Karpas-422 (cell line): ENCODE measurements around the gene KDM3A. TPM values are rescaled to one million over a fixed set of nuclear protein-coding genes. Genes with fewer than 3 reads are reported as not detected.

Experiments used
- DNase-seq: peaks from one replicate; pipeline ENCODE4 v3.0.0-alpha.2; 2015
- H2AFZ ChIP-seq: fragments of 200-600 bp; sonication (generic); 2 replicates; pipeline ENCODE4 v1.6.1; 2014; ENCODE audit warnings: antibody characterized with exemption, low read length, mixed read lengths
- H3K27ac ChIP-seq: fragments of 200-600 bp; sonication (generic); 2 replicates; pipeline ENCODE4 v1.5.1; 2014; ENCODE audit warnings: mild to moderate bottlenecking, low read length, moderate library complexity
- H3K27me3 ChIP-seq: fragments of 200-600 bp; sonication (generic); 2 replicates; pipeline ENCODE4 v1.6.1; 2014; ENCODE audit warnings: low read length, mixed read lengths
- H3K36me3 ChIP-seq: fragments of 200-600 bp; sonication (generic); 2 replicates; pipeline ENCODE4 v1.6.1; 2014; ENCODE audit warnings: low read length, mixed read lengths; ENCODE audit not compliant: insufficient read depth
- H3K4me1 ChIP-seq: fragments of 200-600 bp; sonication (generic); 2 replicates; pipeline ENCODE4 v1.6.1; 2014; ENCODE audit warnings: mild to moderate bottlenecking, low read length, mixed read lengths
- H3K4me2 ChIP-seq: fragments of 200-600 bp; sonication (generic); 2 replicates; pipeline ENCODE4 v1.6.1; 2014; ENCODE audit warnings: low read length, low read depth, mild to moderate bottlenecking; ENCODE audit not compliant: poor library complexity, severe bottlenecking
- H3K4me3 ChIP-seq: fragments of 200-600 bp; sonication (generic); 2 replicates; pipeline ENCODE4 v1.5.1; 2014; ENCODE audit warnings: mild to moderate bottlenecking, antibody characterized with exemption, low read length, mixed read lengths
- H3K79me2 ChIP-seq: fragments of 200-600 bp; sonication (generic); 2 replicates; pipeline ENCODE4 v1.6.1; 2014; ENCODE audit warnings: mild to moderate bottlenecking, low read length, mixed read lengths
- H3K9ac ChIP-seq: fragments of 200-600 bp; sonication (generic); 2 replicates; pipeline ENCODE4 v1.6.0; 2014; ENCODE audit warnings: low read length
- H3K9me2 ChIP-seq: fragments of 200-600 bp; sonication (generic), shearing (Covaris generic); replicated peaks from 2 replicates; pipeline ENCODE4 v1.6.0; 2014; ENCODE audit warnings: mild to moderate bottlenecking, low read length, moderate library complexity; ENCODE audit not compliant: insufficient read depth
- H3K9me3 ChIP-seq: fragments of 300-700, 200-600 bp; sonication (generic); 2 replicates; pipeline ENCODE4 v1.6.1; 2014; ENCODE audit warnings: low read length, mixed read lengths
- H4K20me1 ChIP-seq: fragments of 200-600 bp; sonication (generic); 2 replicates; pipeline ENCODE4 v1.6.1; 2014; ENCODE audit warnings: mild to moderate bottlenecking, antibody characterized with exemption, low read length, low read depth; ENCODE audit not compliant: insufficient read depth
- total RNA-seq: library from RNA; depleted of rRNA; stranded (reverse); fragments of >200 nt; shearing (Covaris generic); gene quantifications from 2 replicates; pipeline ENCODE4 v1.2.3, GENCODE V29; 2014; ENCODE audit warnings: low replicate concordance

The KDM3A gene
- total RNA-seq, 1 experiment from 2014 or later: 154 TPM

DNA sequence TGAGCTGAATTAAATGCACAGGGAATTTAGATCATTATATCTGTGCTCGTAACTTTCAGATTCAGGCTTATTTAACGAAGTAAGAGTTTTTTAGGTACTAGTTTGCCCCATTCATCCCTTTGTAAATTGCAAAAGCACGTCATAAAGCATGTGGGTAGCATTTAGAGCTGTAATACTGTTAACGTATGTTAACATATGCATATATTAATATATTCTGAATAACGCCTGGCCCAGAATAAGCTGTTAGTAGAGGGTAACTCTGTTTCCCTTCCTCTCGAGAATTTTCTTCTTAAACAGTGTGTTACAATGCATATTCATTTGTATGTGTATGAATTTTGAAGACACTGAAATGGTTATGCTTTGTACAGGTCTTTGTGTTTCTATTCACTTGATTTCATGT, 30.5 kb downstream of the KDM3A start:
- H2AFZ ChIP-seq: no peak overlapping the region
- H3K4me1 ChIP-seq: no peaks in the 10 kb centered on the region
- no peak overlapping the region for H3K9ac ChIP-seq
- no peaks in the 10 kb centered on the region for H3K9me2 ChIP-seq
- DNase-seq: no peak
- H3K27me3 ChIP-seq: no peaks in the 10 kb centered on the region
- no peak overlapping the region for H3K4me3 ChIP-seq
- H4K20me1 ChIP-seq: no peaks in the 10 kb centered on the region
- H3K9me3 ChIP-seq: no peaks in the 10 kb centered on the region
- H3K79me2 ChIP-seq: peaks cover 74% of the 10 kb centered on the region
- no peak overlapping the region for H3K27ac ChIP-seq
- no peak overlapping the region for H3K4me2 ChIP-seq
- peaks cover 90% of the 10 kb centered on the region for H3K36me3 ChIP-seq

- H2AFZ ChIP-seq: no peak overlapping the region
- DNase-seq: no peak
- H3K27me3 ChIP-seq: no peaks in the 10 kb centered on the region
- peaks cover 89% of the 10 kb centered on the region for H3K36me3 ChIP-seq
- H3K4me3 ChIP-seq: no peak overlapping the region
- H4K20me1 ChIP-seq: no peaks in the 10 kb centered on the region
- peaks cover 34% of the 10 kb centered on the region for H3K79me2 ChIP-seq
- no peaks in the 10 kb centered on the region for H3K9me3 ChIP-seq
- no peaks in the 10 kb centered on the region for H3K4me1 ChIP-seq
- no peak overlapping the region for H3K4me2 ChIP-seq
- H3K9me2 ChIP-seq: no peaks in the 10 kb centered on the region
- H3K27ac ChIP-seq: no peak overlapping the region
- H3K9ac ChIP-seq: no peak overlapping the region
Measured at GRCh38 chr2:86476092-86476491, 34.9 kb downstream of the KDM3A start.

GRCh38 chr2:86476918-86477317, 35.7 kb downstream of the KDM3A start:
- peaks cover 92% of the 10 kb centered on the region for H3K36me3 ChIP-seq

GRCh38 chr2:86477349-86477748, 36.2 kb downstream of the KDM3A start:
- H3K9ac ChIP-seq: no peak overlapping the region
- no peaks in the 10 kb centered on the region for H4K20me1 ChIP-seq
- DNase-seq: no peak
- H3K27me3 ChIP-seq: no peaks in the 10 kb centered on the region
- peaks cover 23% of the 10 kb centered on the region for H3K79me2 ChIP-seq
- no peak overlapping the region for H2AFZ ChIP-seq
- no peaks in the 10 kb centered on the region for H3K4me1 ChIP-seq
- H3K4me2 ChIP-seq: no peak overlapping the region
- H3K9me2 ChIP-seq: no peaks in the 10 kb centered on the region
- H3K4me3 ChIP-seq: no peak overlapping the region
- H3K27ac ChIP-seq: no peak overlapping the region
- H3K9me3 ChIP-seq: no peaks in the 10 kb centered on the region
- H3K36me3 ChIP-seq: peaks cover 92% of the 10 kb centered on the region

More at GRCh38 chr2:86476918-86477317, 35.7 kb downstream of the KDM3A start:
- no peak overlapping the region for H3K27ac ChIP-seq
- no peaks in the 10 kb centered on the region for H3K27me3 ChIP-seq
- H4K20me1 ChIP-seq: no peaks in the 10 kb centered on the region
- no peaks in the 10 kb centered on the region for H3K4me1 ChIP-seq
- H3K9me3 ChIP-seq: no peaks in the 10 kb centered on the region
- peaks cover 28% of the 10 kb centered on the region for H3K79me2 ChIP-seq
- H3K9ac ChIP-seq: no peak overlapping the region
- no peak overlapping the region for H3K4me2 ChIP-seq
- no peak for DNase-seq
- H3K9me2 ChIP-seq: no peaks in the 10 kb centered on the region
- no peak overlapping the region for H2AFZ ChIP-seq
- no peak overlapping the region for H3K4me3 ChIP-seq

- no peaks in the 10 kb centered on the region for H3K9me2 ChIP-seq
- H3K79me2 ChIP-seq: peaks cover 6% of the 10 kb centered on the region; the same call in 1 of the 2 replicates
- DNase-seq: no peak
- H3K27me3 ChIP-seq: no peaks in the 10 kb centered on the region
- no peak overlapping the region for H3K4me2 ChIP-seq
- no peak overlapping the region for H3K27ac ChIP-seq
- H2AFZ ChIP-seq: no peak overlapping the region
- peaks cover 95% of the 10 kb centered on the region; the same call in 1 of the 2 replicates for H3K36me3 ChIP-seq
- no peaks in the 10 kb centered on the region for H3K9me3 ChIP-seq
- no peak overlapping the region for H3K9ac ChIP-seq
- no peaks in the 10 kb centered on the region for H3K4me1 ChIP-seq
- no peaks in the 10 kb centered on the region for H4K20me1 ChIP-seq
- H3K4me3 ChIP-seq: no peak overlapping the region
Measured at GRCh38 chr2:86480105-86480504, 38.9 kb downstream of the KDM3A start.

DNA sequence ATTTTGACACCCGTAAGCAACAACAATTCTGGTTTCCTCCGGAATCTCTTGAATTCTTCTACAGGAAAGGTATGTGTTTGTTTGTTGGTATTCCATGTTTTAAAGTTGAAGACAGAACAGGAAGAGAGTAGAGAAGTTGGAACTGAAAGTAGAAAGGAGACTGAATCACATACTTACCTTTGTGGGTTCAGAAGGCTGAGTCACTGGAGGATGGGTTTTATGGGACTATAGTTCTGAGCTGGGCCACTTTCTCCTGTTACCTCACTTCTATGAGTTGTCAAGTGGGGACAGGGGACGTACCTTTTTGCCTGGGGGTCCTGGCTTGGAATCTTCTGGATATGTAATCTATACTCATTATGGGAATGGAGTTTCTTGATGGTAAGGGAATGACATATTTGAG, 40.9 kb downstream of the KDM3A start:
- Histone ChIP-seq H3K4me1 (no peaks in the 10 kb centered on the region), H3K27ac (no peak overlapping the region), H3K79me2 (no peaks in the 10 kb centered on the region), H3K4me3 (no peak overlapping the region), H3K36me3 (peaks cover 98% of the 10 kb centered on the region; the same call in 1 of the 2 replicates), H4K20me1 (no peaks in the 10 kb centered on the region), H3K9me3 (no peaks in the 10 kb centered on the region), H2AFZ (no peak overlapping the region), H3K27me3 (no peaks in the 10 kb centered on the region), H3K9me2 (no peaks in the 10 kb centered on the region), H3K4me2 (no peak overlapping the region), H3K9ac (no peak overlapping the region)
- DNase-seq: no peak

DNA sequence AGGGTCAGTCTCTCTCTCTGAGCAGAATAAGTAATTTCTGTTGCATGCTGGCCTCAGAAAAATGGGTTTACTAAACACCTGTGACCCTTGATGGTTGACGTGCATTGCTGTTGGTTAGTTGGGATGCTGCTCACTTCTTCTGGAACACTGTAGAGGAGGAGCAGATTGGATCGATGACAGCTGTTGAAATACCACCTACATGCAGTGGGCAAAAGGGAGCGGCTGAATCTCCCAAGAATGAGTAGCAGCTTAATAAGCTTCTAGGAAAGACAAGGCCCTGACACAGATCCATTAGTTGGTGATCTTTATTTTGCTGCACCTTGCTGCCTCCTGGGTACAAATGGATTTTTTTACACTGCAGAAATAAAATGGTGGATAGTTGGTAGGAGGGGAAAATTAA, 43.2 kb downstream of the KDM3A start:
- Histone ChIP-seq H3K4me2 (no peak overlapping the region), H3K4me1 (no peaks in the 10 kb centered on the region), H3K36me3 (peaks cover 96% of the 10 kb centered on the region), H3K4me3 (no peak overlapping the region), H3K27me3 (no peaks in the 10 kb centered on the region), H3K9me2 (no peaks in the 10 kb centered on the region), H4K20me1 (no peaks in the 10 kb centered on the region), H2AFZ (no peak overlapping the region), H3K79me2 (no peaks in the 10 kb centered on the region), H3K27ac (no peak overlapping the region), H3K9ac (no peak overlapping the region), H3K9me3 (no peaks in the 10 kb centered on the region)
- DNase-seq: no peak

- H3K9ac ChIP-seq: no peak overlapping the region
- H4K20me1 ChIP-seq: no peaks in the 10 kb centered on the region
- no peaks in the 10 kb centered on the region for H3K9me3 ChIP-seq
- H3K36me3 ChIP-seq: peaks cover 97% of the 10 kb centered on the region
- DNase-seq: no peak
- no peaks in the 10 kb centered on the region for H3K4me1 ChIP-seq
- no peaks in the 10 kb centered on the region for H3K27me3 ChIP-seq
- H2AFZ ChIP-seq: no peak overlapping the region
- H3K27ac ChIP-seq: no peak overlapping the region
- no peaks in the 10 kb centered on the region for H3K9me2 ChIP-seq
- H3K79me2 ChIP-seq: no peaks in the 10 kb centered on the region
- no peak overlapping the region for H3K4me3 ChIP-seq
- H3K4me2 ChIP-seq: no peak overlapping the region
Measured at GRCh38 chr2:86485103-86485502, 43.9 kb downstream of the KDM3A start.

- Histone ChIP-seq H4K20me1 (no peaks in the 10 kb centered on the region), H3K9me3 (no peaks in the 10 kb centered on the region), H3K4me2 (no peak overlapping the region), H2AFZ (no peak overlapping the region), H3K4me3 (no peak overlapping the region), H3K27ac (no peak overlapping the region), H3K9ac (no peak overlapping the region), H3K27me3 (no peaks in the 10 kb centered on the region), H3K79me2 (no peaks in the 10 kb centered on the region), H3K4me1 (no peaks in the 10 kb centered on the region), H3K36me3 (peaks cover 97% of the 10 kb centered on the region), H3K9me2 (no peaks in the 10 kb centered on the region)
- no peak for DNase-seq
Measured at GRCh38 chr2:86485802-86486201, 44.6 kb downstream of the KDM3A start.
